Transverse colon (tissue), 4 donors: ENCODE results near the gene SLC22A23. TPM values are rescaled to one million over a fixed set of nuclear protein-coding genes. Genes with fewer than 3 reads are reported as not detected.

ENCODE experiments used
- DNase-seq: peaks from one replicate; pipeline ENCODE4 v3.0.0-alpha.2; 2019
- H3K27ac ChIP-seq, 4 donors: fragments of 200-600 bp; sonication (generic); 2 replicates each; pipeline ENCODE4 v1.5.1; 2016 to 2018; ENCODE audit warnings: inconsistent platforms in 4 of 4
- H3K27me3 ChIP-seq: fragments of 200-600 bp; sonication (generic); 2 replicates; pipeline ENCODE4 v1.5.1; 2017; ENCODE audit warnings: inconsistent platforms
- H3K36me3 ChIP-seq, 4 donors: fragments of 200-600 bp; sonication (generic); 2 replicates each; pipeline ENCODE4 v1.5.1; 2017 to 2019; ENCODE audit warnings: inconsistent platforms in 4 of 4
- H3K4me1 ChIP-seq, 4 donors: fragments of 200-600 bp; sonication (generic); 2 replicates each; pipeline ENCODE4 v1.5.1; 2017 to 2020; ENCODE audit warnings: inconsistent platforms in 4 of 4
- H3K4me3 ChIP-seq, 4 donors: fragments of 200-600 bp; sonication (generic); 1 replicate in 1 of 4; 2 replicates in 3 of 4; pipeline versions ENCODE4 v1.5.1 to v1.6.1; 2017 to 2019; ENCODE audit warnings: inconsistent platforms in 4 of 4
- H3K9me3 ChIP-seq, 2 donors: fragments of 200-600 bp; sonication (generic); 2 replicates each; pipeline ENCODE4 v1.5.1; 2017 to 2019; ENCODE audit warnings: inconsistent platforms in 2 of 2
- CTCF ChIP-seq, 5 experiments: fragments of 200-600 bp in 3 of 5; fragments of 450-650 bp in 2 of 5; sonication (generic) in 3 of 5; IDR thresholded peaks; 1 replicate in 2 of 5; 2 replicates in 3 of 5; pipeline ENCODE4 v1.5.1; 2016 to 2017; ENCODE audit warnings: antibody characterized with exemption in 5 of 5, inconsistent platforms in 3 of 5, mild to moderate bottlenecking in 2 of 5, moderate library complexity in 1 of 5
- EP300 ChIP-seq: sonication (generic); formaldehyde crosslinking; IDR thresholded peaks from one replicate; pipeline ENCODE4 v1.6.1; 2017; ENCODE audit warnings: antibody characterized with exemption, low read depth
- POLR2A ChIP-seq: fragments of 450-650 bp; IDR thresholded peaks from one replicate; pipeline ENCODE4 v1.6.1; 2016; ENCODE audit warnings: antibody characterized with exemption, mild to moderate bottlenecking, moderate library complexity
- POLR2AphosphoS5 ChIP-seq, 3 donors: sonication (generic); formaldehyde crosslinking; IDR thresholded peaks; one replicate each; pipeline ENCODE4 v1.6.1; 2016; ENCODE audit warnings: antibody characterized with exemption in 3 of 3
- WGBS, 2 donors: methylation state at CpG; one replicate each; pipeline ENCODE4 v1.1.5; 2018; ENCODE audit warnings: low coverage in 1 of 2; 5-methylcytosine and 5-hydroxymethylcytosine counted together
- in situ Hi-C, 4 donors: fragments of 200-750 bp; cut with MboI; loops; one replicate each; pipeline versions ENCODE4 v1.15.0 to v1.15.1; 2017; ENCODE audit warnings: low sequenced_read_pairs in 3 of 4, low pct_ligation_motif_present in 1 of 4, low pct_unique_long_range_greater_than_20kb in 1 of 4
- intact Hi-C: fragments of 100-400 bp; cut with DNase I; formaldehyde crosslinking; loops from one replicate; pipeline ENCODE4 v1.15.1; 2023; ENCODE audit warnings: low total_unique reads
- total RNA-seq, 4 donors: library from RNA; depleted of rRNA; stranded (reverse); fragments of >200 nt; gene quantifications; one replicate each; pipeline ENCODE4 v1.1.0, GENCODE V29; 2016

SLC22A23 gene
- total RNA-seq, 4 donors from 2014 or later, result 96.1 to 161 (median 117) TPM

- Histone ChIP-seq H3K27ac (no peak overlapping the region), H3K4me3 (no peak overlapping the region), H3K27me3 (no peaks in the 10 kb centered on the region), H3K36me3 (no peaks in the 10 kb centered on the region), H3K9me3 (no peaks in the 10 kb centered on the region), H3K4me1 (peaks cover 4 to 7% (median 6%) of the 10 kb centered on the region in 4 donors)
- intact Hi-C loops, result no loop called here
- no peak for TF ChIP-seq POLR2A
- TF ChIP-seq CTCF (IDR thresholded peaks at IDR 0.05), result no peak
- no peak for TF ChIP-seq POLR2AphosphoS5 (IDR thresholded peaks at IDR 0.05)
- no peak for TF ChIP-seq EP300
- WGBS, 2 donors, result 95 to 97% methylated on average over 6 to 21 of the region's 24 CpGs
- in situ Hi-C loops, result loop anchor here (5.0 to 25.0 kb wide), 5 partner anchors 168 to 701 kb away; partner anchors contain the start of gene SLC22A23 (in 4 of the 4)
- DNase-seq, result peak; percentile 2
These were observed 170.1 kb downstream of the SLC22A23 start for GRCh38 chr6:3286641-3287171.

- intact Hi-C loops, result no loop called here
- in situ Hi-C loops, result loop anchor here (5.0 to 25.0 kb wide), 5 partner anchors 169 to 702 kb away; partner anchors contain the start of gene SLC22A23 (in 4 of the 4)
- no peaks in the 10 kb centered on the region for H3K36me3 ChIP-seq
- no peaks in the 10 kb centered on the region for H3K9me3 ChIP-seq
- WGBS, 2 donors, result 90% methylated on average over 14 of the region's 14 CpGs; no CpG with 5 or more reads in 1 of the 2 donors
- H3K27me3 ChIP-seq, result no peaks in the 10 kb centered on the region
- H3K4me3 ChIP-seq, result no peak overlapping the region
- DNase-seq, result no peak
- H3K4me1 ChIP-seq, result peaks cover 4 to 7% (median 6%) of the 10 kb centered on the region in 4 donors
- TF ChIP-seq POLR2A (no peak), EP300 (no peak), POLR2AphosphoS5 (IDR thresholded peaks at IDR 0.05) (no peak), CTCF (IDR thresholded peaks at IDR 0.05) (no peak)
- no peak overlapping the region for H3K27ac ChIP-seq
These were observed 171.1 kb downstream of the SLC22A23 start for GRCh38 chr6:3285732-3286131.

- no peak for DNase-seq
- no peaks in the 10 kb centered on the region for H3K27me3 ChIP-seq
- H3K9me3 ChIP-seq, result no peaks in the 10 kb centered on the region
- peaks cover 4 to 7% (median 6%) of the 10 kb centered on the region in 4 donors for H3K4me1 ChIP-seq
- no peaks in the 10 kb centered on the region for H3K36me3 ChIP-seq
- 93 to 94% methylated on average over 9 to 19 of the region's 19 CpGs for WGBS, 2 donors
- intact Hi-C loops (no loop called here), in situ Hi-C loops (loop anchor here (5.0 to 25.0 kb wide), 5 partner anchors 170 to 702 kb away; partner anchors contain the start of gene SLC22A23 (in 4 of the 4))
- no peak overlapping the region for H3K4me3 ChIP-seq
- TF ChIP-seq POLR2AphosphoS5 (IDR thresholded peaks at IDR 0.05), result no peak
- H3K27ac ChIP-seq, result no peak overlapping the region
These were observed 171.7 kb downstream of the SLC22A23 start for GRCh38 chr6:3285049-3285639.

GRCh38 chr6:3284436-3284876 lies 172.4 kb downstream of the SLC22A23 start:
- peaks cover 4 to 7% (median 6%) of the 10 kb centered on the region in 4 donors for H3K4me1 ChIP-seq
- H3K36me3 ChIP-seq, result no peaks in the 10 kb centered on the region
- no peak for DNase-seq
- TF ChIP-seq EP300, result no peak
- TF ChIP-seq CTCF (IDR thresholded peaks at IDR 0.05), result no peak
- TF ChIP-seq POLR2AphosphoS5 (IDR thresholded peaks at IDR 0.05), result no peak
- TF ChIP-seq POLR2A, result no peak
- in situ Hi-C loops (loop anchor here (10.0 to 25.0 kb wide), 4 partner anchors 170 to 703 kb away; partner anchors contain the start of gene SLC22A23 (in 4 of the 4)), intact Hi-C loops (no loop called here)
- H3K27ac ChIP-seq, result no peak overlapping the region
- WGBS, 2 donors, result 78% methylated on average over 14 of the region's 17 CpGs; no CpG with 5 or more reads in 1 of the 2 donors
- H3K4me3 ChIP-seq, result no peak overlapping the region
- H3K27me3 ChIP-seq, result no peaks in the 10 kb centered on the region
- H3K9me3 ChIP-seq, result no peaks in the 10 kb centered on the region
